GM12878 (cell line): Measurements from ENCODE around the gene HOXC5. TPM values are rescaled to one million over a fixed set of nuclear protein-coding genes. Genes with fewer than 3 reads are reported as not detected.

ENCODE experiments used
- ATAC-seq: fragments of 200-7000 bp; cut with Tn5 transposase; 3 replicates; pipeline ENCODE4 v1.9.1; 2020; ENCODE audit warnings: mild to moderate bottlenecking, moderate library complexity
- BruUV-seq: library from RNA; stranded (reverse); fragments of 400-500 nt; replicated peaks from 2 replicates; lab custom pipeline; 2021; lab: Mats Ljungman, UMichigan
- CTCF ChIA-PET: fragments of 300-600 bp; sonication (Branson Sonifier 250); formaldehyde crosslinking; extraction: SDS; loops from one replicate; lab custom pipeline; 2021; ENCODE audit warnings: inconsistent platforms; lab: Yijun Ruan, JAX
- POLR2A ChIA-PET: fragments of 350-600 bp; formaldehyde crosslinking; extraction: SDS; loops from one replicate; lab custom pipeline; 2021; ENCODE audit warnings: inconsistent platforms; lab: Charles Lee
- RAD21 ChIA-PET: fragments of 300-600 bp; sonication (Branson Sonifier 250); formaldehyde crosslinking; loops from one replicate; lab custom pipeline; 2023; ENCODE audit warnings: antibody characterized with exemption; ENCODE audit not compliant: unreplicated experiment; lab: Charles Lee
- SMC1A ChIA-PET: fragments of 300-600 bp; sonication (Branson Sonifier 250); formaldehyde crosslinking; loops from one replicate; lab custom pipeline; 2023; ENCODE audit not compliant: unreplicated experiment, uncharacterized antibody; lab: Charles Lee
- DNase-seq: peaks from one replicate; pipeline ENCODE4 v3.0.0-alpha.2; 2011; ENCODE audit warnings: low read depth, low spot score
- FAIRE-seq: peaks from 3 replicates; lab custom pipeline; 2011; peaks lifted over from hg19 to GRCh38; lab: Jason Lieb, UNC
- H2AFZ ChIP-seq: 2 replicates; pipeline ENCODE4 v1.6.0; 2011; ENCODE audit warnings: low read depth, low read length, control low read depth; ENCODE audit not compliant: control insufficient read depth
- H3K27ac ChIP-seq: 2 replicates; pipeline ENCODE4 v1.5.1; 2011; ENCODE audit warnings: control low read depth; ENCODE audit not compliant: control insufficient read depth, insufficient read depth
- H3K27me3 ChIP-seq, 2 experiments: replicated peaks in 1 of 2; 2 replicates each; pipeline versions ENCODE4 v1.6.0 to v1.6.1; 2011; ENCODE audit warnings: low read length in 1 of 2; ENCODE audit not compliant: control insufficient read depth in 2 of 2, insufficient read depth in 2 of 2
- H3K36me3 ChIP-seq, 2 experiments: 2 replicates each; pipeline ENCODE4 v1.5.1; 2011; ENCODE audit warnings: low read length in 1 of 2; ENCODE audit not compliant: control insufficient read depth in 2 of 2, insufficient read depth in 2 of 2
- H3K4me1 ChIP-seq: 2 replicates; pipeline ENCODE4 v1.6.1; 2011; ENCODE audit warnings: mild to moderate bottlenecking, low read length, moderate library complexity, mixed read lengths; ENCODE audit not compliant: control insufficient read depth, insufficient read depth
- H3K4me2 ChIP-seq: 2 replicates; pipeline ENCODE4 v1.6.0; 2011; ENCODE audit warnings: control low read depth; ENCODE audit not compliant: control insufficient read depth, insufficient read depth
- H3K4me3 ChIP-seq: fragments of 200-600 bp; sonication (generic); 2 replicates; pipeline ENCODE4 v1.5.1; 2016
- H3K79me2 ChIP-seq: 2 replicates; pipeline ENCODE4 v1.6.0; 2011; ENCODE audit warnings: low read length; ENCODE audit not compliant: control insufficient read depth, insufficient read depth
- H3K9ac ChIP-seq: 2 replicates; pipeline ENCODE4 v1.8.0; 2011; ENCODE audit warnings: low read length, control low read depth, mixed read lengths; ENCODE audit not compliant: control insufficient read depth, insufficient read depth
- H3K9me3 ChIP-seq: replicated peaks from 3 replicates; pipeline ENCODE4 v1.5.1; 2011; ENCODE audit warnings: mild to moderate bottlenecking, low read length; ENCODE audit not compliant: control insufficient read depth, insufficient read depth
- H4K20me1 ChIP-seq: 2 replicates; pipeline ENCODE4 v1.6.0; 2011; ENCODE audit not compliant: control insufficient read depth, insufficient read depth
- CEBPB ChIP-seq, 2 experiments: fragments of 150-350 bp in 1 of 2; IDR thresholded peaks; 2 replicates each; pipeline ENCODE4 v1.6.1; 2012 to 2014; ENCODE audit warnings: low read depth in 2 of 2, low read length in 2 of 2, borderline replicate concordance in 1 of 2, inconsistent platforms in 1 of 2
- CHD1 ChIP-seq: IDR thresholded peaks from 2 replicates; pipeline ENCODE4 v1.6.1; 2012; ENCODE audit warnings: low read depth, low read length, improper control_type of control experiment
- KDM1A ChIP-seq: fragments of 200-600 bp; sonication (generic); IDR thresholded peaks from 2 replicates; pipeline ENCODE4 v1.6.1; 2016; ENCODE audit warnings: borderline replicate concordance
- NFYA ChIP-seq: IDR thresholded peaks from 2 replicates; pipeline ENCODE4 v1.6.1; 2011; ENCODE audit warnings: low read depth, mild to moderate bottlenecking, low read length, improper control_type of control experiment, borderline replicate concordance
- STAT3 ChIP-seq: IDR thresholded peaks from 2 replicates; pipeline ENCODE4 v1.6.1; 2011; ENCODE audit warnings: low read depth, low read length, improper control_type of control experiment
- SUPT20H ChIP-seq: IDR thresholded peaks from 2 replicates; pipeline ENCODE4 v1.6.1; 2011; ENCODE audit warnings: low read depth, mild to moderate bottlenecking, low read length, moderate library complexity, borderline replicate concordance; ENCODE audit not compliant: control insufficient read depth
- SUZ12 ChIP-seq: fragments of 200-600 bp; sonication (generic); IDR thresholded peaks from one replicate; pipeline ENCODE4 v1.6.1; 2018; ENCODE audit warnings: antibody characterized with exemption, mild to moderate bottlenecking; ENCODE audit not compliant: unreplicated experiment
- USF2 ChIP-seq: IDR thresholded peaks from 2 replicates; pipeline ENCODE4 v1.6.1; 2011; ENCODE audit warnings: low read depth, low read length, improper control_type of control experiment, borderline replicate concordance
- ZBTB4 ChIP-seq: fragments of 450-650 bp; formaldehyde crosslinking; IDR thresholded peaks from 2 replicates; pipeline ENCODE4 v1.4.0; 2022; ENCODE audit warnings: mild to moderate bottlenecking, moderate library complexity
- WGBS: methylation state at CpG from one replicate; pipeline ENCODE4 v1.1.6; 2016; ENCODE audit warnings: low lambda C conversion rate; ENCODE audit not compliant: insufficient replicate concordance, insufficient coverage; ENCODE audit errors: missing lambda C conversion rate; 5-methylcytosine and 5-hydroxymethylcytosine counted together
- in situ Hi-C: fragments of 300-500 bp; cut with MboI; formaldehyde crosslinking; loops from 9 replicates; pipeline ENCODE4 v1.14.3; 2018; ENCODE audit warnings: mixed read lengths
- intact Hi-C: fragments of 100-400 bp; cut with micrococcal nuclease; formaldehyde crosslinking; loops from one replicate; pipeline ENCODE4 v1.14.2; 2022; ENCODE audit not compliant: unreplicated experiment
- polyA plus RNA-seq, 11 experiments: library from polyadenylated mRNA; depleted of rRNA in 4 of 11; unstranded in 6 of 11; stranded (reverse) in 5 of 11; fragments of >200 nt; fragmentation: Nextera tagmentation in 4 of 11; fragmentation: Illumina TruSeq in 1 of 11; extraction: Ambion mirVana in 4 of 11; extraction: Trizol in 1 of 11; gene quantifications; 1 replicate in 1 of 11; 2 replicates in 10 of 11; pipeline versions ENCODE4 v1.2.1 to v1.2.3, GENCODE V29; 2011 to 2016; ENCODE audit warnings: inconsistent platforms in 2 of 11, missing spikeins in 2 of 11, low read depth in 1 of 11
- total RNA-seq, 4 experiments: library from RNA; depleted of rRNA in 3 of 4; stranded (reverse); fragments of >200 nt in 3 of 4; fragmentation: Illumina TruSeq in 1 of 4; extraction: Trizol in 1 of 4; gene quantifications; 2 replicates each; pipeline versions ENCODE4 v1.2.1 to v1.2.3, GENCODE V29; 2013 to 2021

Gene HOXC5
- total and polyA plus RNA-seq, 10 of the 15 experiments (the other 5 are each of a cell fraction or from before 2014, with no cell fraction given) = 0.11 TPM; not detected in 9

GRCh38 chr12:54005531-54005852, 27.4 kb upstream of the HOXC5 start:
- H3K4me3 ChIP-seq = no peak overlapping the region
- DNase-seq (no peak), ATAC-seq (no peak), FAIRE-seq (no peak)
- H2AFZ ChIP-seq = no peak overlapping the region
- peaks cover 6% of the 10 kb centered on the region for H3K4me1 ChIP-seq
- no peaks in the 10 kb centered on the region for H3K9me3 ChIP-seq
- intact Hi-C loops = loop anchor here (10.0 kb wide), 1 partner anchor 369 kb away; no protein-coding TSS in a partner anchor
- POLR2A ChIA-PET = interaction anchor here (1.6 to 2.4 kb wide), 2 partner anchors 12 to 19 kb away, joined by 3 to 9 read pairs; no protein-coding TSS in a partner anchor
- no TSS peak for BruUV-seq
- no peaks in the 10 kb centered on the region for H4K20me1 ChIP-seq
- no peaks in the 10 kb centered on the region for H3K79me2 ChIP-seq
- no peak overlapping the region for H3K9ac ChIP-seq
- RAD21 ChIA-PET = interaction anchor here (0.6 to 4.5 kb wide), 17 partner anchors 12 to 211 kb away, joined by 3 to 38 read pairs (median 8); partner anchors contain the start of genes HOXC5, HOXC6 and SMUG1
- WGBS = 6% methylated on average over 26 of the region's 26 CpGs
- no peak overlapping the region for H3K4me2 ChIP-seq
- H3K36me3 ChIP-seq = no peaks in the 10 kb centered on the region
- CTCF ChIA-PET = interaction anchor here (0.6 to 6.1 kb wide), 21 partner anchors 10 to 386 kb away, joined by 3 to 105 read pairs (median 6); partner anchors contain the start of genes HOXC10, HOXC5, HOXC6 and SMUG1
- peak; percentile 43 for TF ChIP-seq SUZ12
- TF ChIP-seq USF2 = no peak
- in situ Hi-C loops = no loop called here
- no peak overlapping the region for H3K27ac ChIP-seq
- H3K27me3 ChIP-seq = peaks cover 33 to 36% of the 10 kb centered on the region in 2 experiments
- SMC1A ChIA-PET = interaction anchor here (0.6 to 3.4 kb wide), 13 partner anchors 12 to 211 kb away, joined by 3 to 37 read pairs (median 7); partner anchors contain the start of genes HOXC5 and SMUG1

- H3K36me3 ChIP-seq = no peaks in the 10 kb centered on the region
- CTCF ChIA-PET = interaction anchor here (0.6 to 6.1 kb wide), 24 partner anchors 10 to 386 kb away, joined by 3 to 105 read pairs (median 5); partner anchors contain the start of genes HOXC10, HOXC5, HOXC6 and SMUG1
- DNase-seq (no peak), ATAC-seq (peak; percentile 91), FAIRE-seq (peak; percentile 80)
- no peaks in the 10 kb centered on the region for H3K79me2 ChIP-seq
- no peak overlapping the region for H3K27ac ChIP-seq
- H3K4me1 ChIP-seq = peaks cover 6% of the 10 kb centered on the region
- BruUV-seq = no TSS peak
- H3K9ac ChIP-seq = no peak overlapping the region
- RAD21 ChIA-PET = interaction anchor here (0.6 to 4.5 kb wide), 19 partner anchors 12 to 210 kb away, joined by 3 to 38 read pairs (median 7); partner anchors contain the start of genes HOXC5, HOXC6 and SMUG1
- peak overlapping the region; percentile 37 for H2AFZ ChIP-seq
- SMC1A ChIA-PET = interaction anchor here (0.6 to 3.4 kb wide), 17 partner anchors 11 to 210 kb away, joined by 3 to 37 read pairs (median 4); partner anchors contain the start of genes HOXC5 and SMUG1
- intact Hi-C loops (loop anchor here (1.0 to 10.0 kb wide), 6 partner anchors 15 to 369 kb away; no protein-coding TSS in a partner anchor), in situ Hi-C loops (no loop called here)
- H3K9me3 ChIP-seq = no peaks in the 10 kb centered on the region
- H4K20me1 ChIP-seq = no peaks in the 10 kb centered on the region
- H3K4me2 ChIP-seq = peak overlapping the region; percentile 94
- under 1% methylated on average over 39 of the region's 39 CpGs for WGBS
- peaks cover 33 to 34% of the 10 kb centered on the region in 2 experiments for H3K27me3 ChIP-seq
- peak overlapping the region; percentile 54; the same call in 1 of the 2 replicates for H3K4me3 ChIP-seq
- POLR2A ChIA-PET = interaction anchor here (1.6 to 2.4 kb wide), 2 partner anchors 11 to 19 kb away, joined by 3 to 9 read pairs; no protein-coding TSS in a partner anchor
- TF ChIP-seq STAT3 (no peak), SUPT20H (no peak), NFYA (no peak), CEBPB (IDR thresholded peaks at IDR 0.05; ENCODE audit: borderline replicate concordance in 1 of 2, low read depth in 2 of 2, low read length in 2 of 2) (no peak), CHD1 (no peak), KDM1A (no peak), ZBTB4 (CRISPR knock-in tag) (no peak)
Observed at GRCh38 chr12:54005853-54006558, 26.8 kb upstream of the HOXC5 start.
